WTC11 (cell line): ENCODE measurements around the gene SMIM3. TPM values are rescaled to one million over a fixed set of nuclear protein-coding genes. Genes with fewer than 3 reads are reported as not detected.

Source experiments
- ATAC-seq: fragments of 200-7000 bp; cut with Tn5 transposase; 2 replicates; pipeline ENCODE4 v1.10.0; 2021; ENCODE audit warnings: mild to moderate bottlenecking, moderate library complexity
- CTCF ChIA-PET: fragments of 300-600 bp; sonication (Branson Sonifier 250); formaldehyde crosslinking; loops from one replicate; lab custom pipeline; 2021; ENCODE audit warnings: antibody characterized with exemption; lab: Charles Lee
- POLR2A ChIA-PET: fragments of 350-600 bp; sonication (Branson Sonifier 250); formaldehyde crosslinking; loops from one replicate; lab custom pipeline; 2021; ENCODE audit warnings: antibody characterized with exemption; lab: Charles Lee
- DNase-seq: peaks from one replicate; pipeline ENCODE4 v3.0.0; 2021; ENCODE audit warnings: low spot score
- H3K27ac Mint-ChIP-seq: 2 replicates; pipeline ENCODE4 v1.8.0; 2021; ENCODE audit warnings: mixed read lengths
- H3K27me3 Mint-ChIP-seq: 2 replicates; pipeline ENCODE4 v1.8.0; 2021; ENCODE audit warnings: low read depth, mild to moderate bottlenecking, moderate library complexity, mixed read lengths
- H3K36me3 Mint-ChIP-seq: 2 replicates; pipeline ENCODE4 v1.8.0; 2021; ENCODE audit warnings: mixed read lengths
- H3K4me1 Mint-ChIP-seq: 2 replicates; pipeline ENCODE4 v1.8.0; 2022; ENCODE audit warnings: mixed read lengths
- H3K4me3 Mint-ChIP-seq: 2 replicates; pipeline ENCODE4 v1.8.0; 2021; ENCODE audit warnings: mild to moderate bottlenecking, moderate library complexity, mixed read lengths
- H3K9me3 Mint-ChIP-seq: 2 replicates; pipeline ENCODE4 v1.8.0; 2021; ENCODE audit warnings: mixed read lengths
- ATF3 ChIP-seq: sonication (generic); formaldehyde crosslinking; conservative IDR thresholded peaks from 2 replicates; pipeline ENCODE4 v1.8.1; 2022; ENCODE audit warnings: mild to moderate bottlenecking, missing genetic modification reagents
- NR1H2 ChIP-seq: sonication (generic); formaldehyde crosslinking; IDR thresholded peaks from 2 replicates; pipeline ENCODE4 v1.9.0; 2021; ENCODE audit warnings: mild to moderate bottlenecking, moderate library complexity, missing genetic modification reagents
- NR2C2 ChIP-seq: sonication (generic); formaldehyde crosslinking; IDR thresholded peaks from 2 replicates; pipeline ENCODE4 v1.8.0; 2022; ENCODE audit warnings: mild to moderate bottlenecking, missing genetic modification reagents
- PRDM15 ChIP-seq: sonication (generic); formaldehyde crosslinking; IDR thresholded peaks from 2 replicates; pipeline ENCODE4 v1.8.0; 2022; ENCODE audit warnings: missing genetic modification reagents
- PRRX2 ChIP-seq: fragments of 250-450 bp; sonication (Bioruptor Pico); IDR thresholded peaks from 2 replicates; pipeline ENCODE4 v1.8.0; 2021; ENCODE audit warnings: mild to moderate bottlenecking
- RORB ChIP-seq: fragments of 250-450 bp; sonication (Bioruptor Pico); IDR thresholded peaks from 2 replicates; pipeline ENCODE4 v1.9.0; 2021; ENCODE audit warnings: mild to moderate bottlenecking
- SP1 ChIP-seq: sonication (generic); formaldehyde crosslinking; conservative IDR thresholded peaks from 2 replicates; pipeline ENCODE4 v1.8.1; 2022; ENCODE audit warnings: missing genetic modification reagents
- TCF7 ChIP-seq: sonication (generic); formaldehyde crosslinking; IDR thresholded peaks from 2 replicates; pipeline ENCODE4 v1.8.0; 2022; ENCODE audit warnings: mild to moderate bottlenecking, low read depth, missing genetic modification reagents, moderate library complexity
- ZNF121 ChIP-seq: sonication (generic); formaldehyde crosslinking; IDR thresholded peaks from 2 replicates; pipeline ENCODE4 v1.8.0; 2023; ENCODE audit warnings: missing genetic modification reagents
- ZNF263 ChIP-seq: sonication (generic); formaldehyde crosslinking; IDR thresholded peaks from 2 replicates; pipeline ENCODE4 v1.8.1; 2022; ENCODE audit warnings: low read depth, mild to moderate bottlenecking, moderate library complexity, missing genetic modification reagents
- ZNF425 ChIP-seq: fragments of 250-450 bp; sonication (Bioruptor Pico); conservative IDR thresholded peaks from 2 replicates; pipeline ENCODE4 v1.9.0; 2021; ENCODE audit warnings: mild to moderate bottlenecking
- ZNF532 ChIP-seq: fragments of 250-450 bp; sonication (Bioruptor Pico); IDR thresholded peaks from 2 replicates; pipeline ENCODE4 v1.9.0; 2021; ENCODE audit warnings: mild to moderate bottlenecking, borderline replicate concordance
- total RNA-seq: library from RNA; stranded (reverse); gene quantifications from 3 replicates; pipeline ENCODE4 v1.2.3, GENCODE V29; 2021
- TF ChIP-seq, protein P1 (sequence below): sonication (generic); formaldehyde crosslinking; IDR thresholded peaks from 2 replicates; pipeline ENCODE4 v1.8.1; 2022; ENCODE audit warnings: missing genetic modification reagents, borderline replicate concordance

The SMIM3 gene
- total RNA-seq, 1 experiment from 2014 or later: 14.1 TPM

GRCh38 chr5:150766251-150766650, 12.3 kb upstream of the SMIM3 start:
- Mint-ChIP-seq H3K36me3 (no peaks in the 10 kb centered on the region), H3K27ac (no peak overlapping the region), H3K9me3 (no peaks in the 10 kb centered on the region), H3K4me3 (no peak overlapping the region), H3K27me3 (peaks cover 47% of the 10 kb centered on the region), H3K4me1 (0 out of 2 replicates have a peak, but pooled peaks cover 7% of the 10 kb centered on the region)
- DNase-seq (no peak), ATAC-seq (no peak)
- ChIA-PET POLR2A (no interaction called here), CTCF (no interaction called here)
- no peak for TF ChIP-seq NR1H2 (CRISPR knock-in tag)
- TF ChIP-seq ZNF425 (CRISPR knock-in tag): no peak
- no peak for TF ChIP-seq TCF7
- TF ChIP-seq ZNF121 (CRISPR knock-in tag): no peak
- TF ChIP-seq PRDM15 (CRISPR knock-in tag): no peak
- no peak for TF ChIP-seq PRRX2 (CRISPR knock-in tag)
- TF ChIP-seq ZNF263 (CRISPR knock-in tag): no peak
- no peak for TF ChIP-seq RORB (CRISPR knock-in tag)
- TF ChIP-seq, protein P1, sequence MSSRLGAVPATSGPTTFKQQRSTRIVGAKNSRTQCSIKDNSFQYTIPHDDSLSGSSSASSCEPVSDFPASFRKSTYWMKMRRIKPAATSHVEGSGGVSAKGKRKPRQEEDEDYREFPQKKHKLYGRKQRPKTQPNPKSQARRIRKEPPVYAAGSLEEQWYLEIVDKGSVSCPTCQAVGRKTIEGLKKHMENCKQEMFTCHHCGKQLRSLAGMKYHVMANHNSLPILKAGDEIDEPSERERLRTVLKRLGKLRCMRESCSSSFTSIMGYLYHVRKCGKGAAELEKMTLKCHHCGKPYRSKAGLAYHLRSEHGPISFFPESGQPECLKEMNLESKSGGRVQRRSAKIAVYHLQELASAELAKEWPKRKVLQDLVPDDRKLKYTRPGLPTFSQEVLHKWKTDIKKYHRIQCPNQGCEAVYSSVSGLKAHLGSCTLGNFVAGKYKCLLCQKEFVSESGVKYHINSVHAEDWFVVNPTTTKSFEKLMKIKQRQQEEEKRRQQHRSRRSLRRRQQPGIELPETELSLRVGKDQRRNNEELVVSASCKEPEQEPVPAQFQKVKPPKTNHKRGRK: no peak
- no peak for TF ChIP-seq SP1 (CRISPR knock-in tag)
- no peak for TF ChIP-seq ZNF532 (CRISPR knock-in tag)
- TF ChIP-seq ATF3: no peak

DNA sequence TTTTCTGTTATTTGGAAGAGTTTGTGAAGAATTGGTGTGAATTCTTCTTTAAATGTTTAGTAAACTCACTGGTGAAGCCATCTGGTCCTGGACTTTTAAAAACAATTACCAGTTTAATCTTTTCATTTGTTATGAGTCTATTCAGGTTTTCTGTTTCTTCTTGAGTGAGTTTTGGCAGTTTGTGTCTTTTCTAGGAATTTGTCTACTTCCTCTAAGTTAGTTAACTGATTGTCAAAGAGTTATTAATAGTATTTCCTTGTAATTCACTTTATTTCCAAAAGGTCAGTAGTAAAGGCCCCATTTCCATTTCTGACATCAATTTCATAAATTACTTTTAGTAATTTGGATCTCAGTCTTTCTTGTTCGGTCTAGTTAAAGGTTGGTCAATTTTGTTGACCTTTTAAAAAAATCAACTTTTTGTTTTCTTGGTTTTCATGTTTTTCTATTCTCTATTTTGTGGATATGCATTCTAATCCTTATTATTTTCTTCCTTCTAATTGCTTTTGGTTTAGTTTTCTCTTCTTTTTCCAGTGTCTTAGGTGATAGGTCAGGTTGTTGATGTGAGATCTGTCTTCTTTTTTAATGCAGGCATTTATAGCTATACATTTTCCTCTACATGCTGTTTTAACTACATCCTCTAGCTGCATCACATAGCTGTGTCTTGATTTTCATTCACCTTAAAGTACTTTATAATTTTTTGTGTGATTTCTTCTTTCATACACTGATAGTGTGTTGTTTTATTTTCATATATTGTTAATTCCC, 7.3 kb upstream of the SMIM3 start:
- TF ChIP-seq NR2C2 (CRISPR knock-in tag) (no peak), ZNF121 (CRISPR knock-in tag) (no peak)
- ChIA-PET CTCF (no interaction called here), POLR2A (interaction anchor here (0.6 kb wide), 1 partner anchor 43 kb away, joined by 3 read pairs; no protein-coding TSS in a partner anchor)
- no peaks in the 10 kb centered on the region for H3K4me1 Mint-ChIP-seq
- no peak overlapping the region for H3K27ac Mint-ChIP-seq
- no peak overlapping the region for H3K4me3 Mint-ChIP-seq
- H3K27me3 Mint-ChIP-seq: peaks cover 37% of the 10 kb centered on the region
- DNase-seq (no peak), ATAC-seq (no peak)
- H3K9me3 Mint-ChIP-seq: no peaks in the 10 kb centered on the region
- H3K36me3 Mint-ChIP-seq: no peaks in the 10 kb centered on the region
